Glutamatergic neuron (in vitro differentiated cells): Measurements from ENCODE around the gene C1D. TPM values are rescaled to one million over a fixed set of nuclear protein-coding genes. Genes with fewer than 3 reads are reported as not detected.

Experiments used
- DNase-seq: peaks from one replicate; pipeline ENCODE4 v3.0.0; 2022
- H3K27ac Mint-ChIP-seq: one replicate; pipeline ENCODE4 v1.8.0; 2020; ENCODE audit warnings: mild to moderate bottlenecking, mixed read lengths, inconsistent platforms; ENCODE audit not compliant: unreplicated experiment
- H3K27me3 Mint-ChIP-seq: one replicate; pipeline ENCODE4 v1.8.0; 2020; ENCODE audit warnings: mild to moderate bottlenecking, moderate library complexity, mixed read lengths, inconsistent platforms; ENCODE audit not compliant: unreplicated experiment
- H3K36me3 Mint-ChIP-seq: one replicate; pipeline ENCODE4 v1.8.0; 2020; ENCODE audit warnings: mild to moderate bottlenecking, mixed read lengths, inconsistent platforms; ENCODE audit not compliant: unreplicated experiment
- H3K4me1 Mint-ChIP-seq: one replicate; pipeline ENCODE4 v1.8.0; 2020; ENCODE audit warnings: mild to moderate bottlenecking, low read depth, mixed read lengths, inconsistent platforms; ENCODE audit not compliant: unreplicated experiment
- H3K4me3 Mint-ChIP-seq: one replicate; pipeline ENCODE4 v1.8.0; 2020; ENCODE audit warnings: mild to moderate bottlenecking, mixed read lengths, inconsistent platforms; ENCODE audit not compliant: unreplicated experiment
- H3K9me3 Mint-ChIP-seq: one replicate; pipeline ENCODE4 v1.8.0; 2020; ENCODE audit warnings: mild to moderate bottlenecking, moderate library complexity, mixed read lengths, inconsistent platforms; ENCODE audit not compliant: unreplicated experiment
- CTCF ChIP-seq: fragments of 200-600 bp; sonication (generic); IDR thresholded peaks from one replicate; pipeline ENCODE4 v1.5.0; 2021; ENCODE audit not compliant: partially characterized antibody, unreplicated experiment
- long read RNA-seq: library from polyadenylated mRNA; unstranded; transcript quantifications from one replicate; pipeline ENCODE4 v2.0.0, GENCODE V29; 2020; ENCODE audit not compliant: unreplicated experiment
- total RNA-seq: library from RNA; stranded (reverse); fragmentation: NEBNext Ultra II Directional; extraction: Animal tissue kit (Norgen Biotek cat#: 25700); gene quantifications from one replicate; pipeline ENCODE4 v1.2.1, GENCODE V29; 2021; ENCODE audit not compliant: unreplicated experiment

Gene C1D
- 16.8 TPM for total RNA-seq
- long read RNA-seq, partial matches to known transcripts, result 0 of 7 reads
- long read RNA-seq, other reads (novel, unspliced or antisense), result 2 of 7 reads

GRCh38 chr2:68062680-68063387 lies at the start of gene C1D:
Gene C1D, minus strand, starts transcription at chr2:68063004. Its CDS starts 15,694 bp downstream, at chr2:68047310.
- Mint-ChIP-seq H3K9me3 (peaks cover 2% of the 10 kb centered on the region), H3K4me1 (peaks cover 8% of the 10 kb centered on the region), H3K27ac (peak within 1 kb of the TSS; percentile 88), H3K27me3 (peaks cover 2% of the 10 kb centered on the region), H3K4me3 (peak within 1 kb of the TSS; percentile 99), H3K36me3 (no peaks in the 10 kb centered on the region)
- TF ChIP-seq CTCF, result no peak
- peak; percentile 96 for DNase-seq

- Mint-ChIP-seq H3K27me3 (no peaks in the 10 kb centered on the region), H3K36me3 (peaks cover 12% of the 10 kb centered on the region), H3K9me3 (no peaks in the 10 kb centered on the region), H3K4me3 (no peak overlapping the region), H3K27ac (no peak overlapping the region), H3K4me1 (no peaks in the 10 kb centered on the region)
- no peak for DNase-seq
- TF ChIP-seq CTCF, result no peak
Observed at GRCh38 chr2:68110102-68110501, 47.3 kb upstream of the C1D start.

- no peaks in the 10 kb centered on the region for H3K4me1 Mint-ChIP-seq
- TF ChIP-seq CTCF, result no peak
- peaks cover 12% of the 10 kb centered on the region for H3K36me3 Mint-ChIP-seq
- no peak overlapping the region for H3K4me3 Mint-ChIP-seq
- DNase-seq, result no peak
- H3K27me3 Mint-ChIP-seq, result no peaks in the 10 kb centered on the region
- no peaks in the 10 kb centered on the region for H3K9me3 Mint-ChIP-seq
- no peak overlapping the region for H3K27ac Mint-ChIP-seq
Observed at GRCh38 chr2:68108120-68108519, 45.3 kb upstream of the C1D start.

GRCh38 chr2:68107475-68107874 lies 44.7 kb upstream of the C1D start:
- TF ChIP-seq CTCF, result no peak
- H3K9me3 Mint-ChIP-seq, result no peaks in the 10 kb centered on the region
- H3K4me3 Mint-ChIP-seq, result no peak overlapping the region
- DNase-seq, result no peak
- H3K36me3 Mint-ChIP-seq, result peaks cover 12% of the 10 kb centered on the region
- H3K27ac Mint-ChIP-seq, result no peak overlapping the region
- no peaks in the 10 kb centered on the region for H3K27me3 Mint-ChIP-seq
- H3K4me1 Mint-ChIP-seq, result no peaks in the 10 kb centered on the region

GRCh38 chr2:68104111-68104835 lies 41.5 kb upstream of the C1D start:
- Mint-ChIP-seq H3K4me1 (no peaks in the 10 kb centered on the region), H3K27me3 (no peaks in the 10 kb centered on the region), H3K4me3 (no peak overlapping the region), H3K36me3 (peaks cover 12% of the 10 kb centered on the region), H3K27ac (no peak overlapping the region), H3K9me3 (no peaks in the 10 kb centered on the region)
- no peak for DNase-seq
- TF ChIP-seq CTCF, result no peak
